OCI-LY1 (cell line): Measurements from ENCODE around the gene RNF169.

Source experiments
- H2AFZ ChIP-seq: fragments of 200-600 bp; sonication (generic), shearing (Covaris generic); 2 replicates; pipeline ENCODE4 v1.6.0; 2014; ENCODE audit warnings: antibody characterized with exemption, mild to moderate bottlenecking, low read length
- H3F3A ChIP-seq: fragments of 200-600 bp; sonication (generic), shearing (Covaris generic); 2 replicates; pipeline ENCODE4 v1.6.0; 2014; ENCODE audit warnings: mild to moderate bottlenecking, antibody characterized with exemption, low read length, moderate library complexity; ENCODE audit not compliant: insufficient read depth
- H3K27ac ChIP-seq: fragments of 200-600 bp; sonication (generic); 2 replicates; pipeline ENCODE4 v1.5.1; 2014; ENCODE audit warnings: low read length, mixed run types, mild to moderate bottlenecking, low read depth; ENCODE audit not compliant: poor library complexity, severe bottlenecking
- H3K27me3 ChIP-seq: fragments of 200-600 bp; sonication (generic); 2 replicates; pipeline ENCODE4 v1.6.0; 2014; ENCODE audit warnings: antibody characterized with exemption, mild to moderate bottlenecking, low read length, moderate library complexity; ENCODE audit not compliant: insufficient read depth
- H3K36me3 ChIP-seq: fragments of 200-600 bp; sonication (generic); 2 replicates; pipeline ENCODE4 v1.6.1; 2014; ENCODE audit warnings: mild to moderate bottlenecking, antibody characterized with exemption, low read length, moderate library complexity, mixed read lengths; ENCODE audit not compliant: insufficient read depth
- H3K4me1 ChIP-seq: fragments of 200-600 bp; sonication (generic); 2 replicates; pipeline ENCODE4 v1.5.1; 2014; ENCODE audit warnings: mild to moderate bottlenecking, low read length, moderate library complexity; ENCODE audit not compliant: insufficient read depth, severe bottlenecking
- H3K4me2 ChIP-seq: fragments of 200-600 bp; sonication (generic), shearing (Covaris generic); 2 replicates; pipeline ENCODE4 v1.6.1; 2014; ENCODE audit warnings: low read length
- H3K4me3 ChIP-seq: fragments of 200-600 bp; sonication (generic); 2 replicates; pipeline ENCODE4 v1.5.1; 2014; ENCODE audit warnings: low read length, low read depth, mild to moderate bottlenecking, mixed read lengths; ENCODE audit not compliant: poor library complexity, severe bottlenecking
- H3K79me2 ChIP-seq: fragments of 200-600 bp; shearing (Covaris generic); 2 replicates; pipeline ENCODE4 v1.6.1; 2016; ENCODE audit warnings: mixed run types, low read length, mixed read lengths; ENCODE audit not compliant: insufficient read depth
- H3K9ac ChIP-seq: fragments of 200-600 bp; sonication (generic), shearing (Covaris generic); 2 replicates; pipeline ENCODE4 v1.6.1; 2014; ENCODE audit warnings: mild to moderate bottlenecking, low read length, mixed read lengths
- H3K9me2 ChIP-seq: fragments of 200-600 bp; sonication (generic), shearing (Covaris generic); 2 replicates; pipeline ENCODE4 v1.6.1; 2014; ENCODE audit warnings: low read depth, mild to moderate bottlenecking, low read length, mixed read lengths
- H3K9me3 ChIP-seq: fragments of 200-600 bp; shearing (Covaris generic); 2 replicates; pipeline ENCODE4 v1.6.1; 2014; ENCODE audit warnings: low read length, mixed read lengths
- H4K20me1 ChIP-seq: fragments of 200-600 bp; sonication (generic), shearing (Covaris generic); 2 replicates; pipeline ENCODE4 v1.6.0; 2016; ENCODE audit warnings: mild to moderate bottlenecking, low read length; ENCODE audit not compliant: insufficient read depth
- EZH2 ChIP-seq: fragments of 200-600 bp; sonication (generic), shearing (Covaris generic); IDR thresholded peaks from 2 replicates; pipeline ENCODE4 v1.8.0; 2017; ENCODE audit warnings: borderline replicate concordance, mixed run types, mild to moderate bottlenecking, antibody characterized with exemption, low read length, moderate library complexity, mixed read lengths
- TF ChIP-seq, protein P1 (sequence below): fragments of 200-600 bp; sonication (generic), shearing (Covaris generic); IDR thresholded peaks from 2 replicates; pipeline ENCODE4 v1.5.1; 2017; ENCODE audit warnings: mild to moderate bottlenecking, antibody characterized with exemption, low read length, moderate library complexity, mixed read lengths

The RNF169 gene

DNA sequence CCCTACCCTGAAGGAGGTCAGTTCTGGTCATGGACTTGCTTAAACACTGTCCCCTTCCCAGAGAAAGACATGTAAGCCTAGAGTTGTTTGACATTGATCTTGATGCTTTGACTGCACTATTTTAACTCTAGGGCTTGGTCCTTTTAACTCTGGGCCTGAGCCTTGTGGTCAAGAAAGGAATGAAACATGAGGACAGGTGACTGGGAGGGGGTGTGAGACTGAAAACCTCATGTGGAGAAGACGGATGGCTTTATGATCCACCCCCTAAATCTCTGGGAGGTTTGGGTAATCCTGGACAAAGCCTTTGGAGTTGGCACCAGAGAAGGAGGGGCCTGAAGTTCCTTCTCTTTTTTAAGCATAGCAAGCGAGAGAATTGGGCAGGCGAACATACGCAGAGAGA is 35.0 kb upstream of the RNF169 start:
- no peak overlapping the region for H3K9ac ChIP-seq
- H3K27me3 ChIP-seq: 0 out of 2 replicates have a peak, but pooled peaks cover 4% of the 10 kb centered on the region
- H3F3A ChIP-seq: no peaks in the 10 kb centered on the region
- no peaks in the 10 kb centered on the region for H3K9me3 ChIP-seq
- no peak overlapping the region for H3K4me2 ChIP-seq
- H3K27ac ChIP-seq: no peak overlapping the region
- H3K9me2 ChIP-seq: no peaks in the 10 kb centered on the region
- H3K36me3 ChIP-seq: no peaks in the 10 kb centered on the region
- H3K4me3 ChIP-seq: no peak overlapping the region
- no peak overlapping the region for H2AFZ ChIP-seq
- no peaks in the 10 kb centered on the region for H4K20me1 ChIP-seq
- no peak for TF ChIP-seq EZH2
- TF ChIP-seq, protein P1, sequence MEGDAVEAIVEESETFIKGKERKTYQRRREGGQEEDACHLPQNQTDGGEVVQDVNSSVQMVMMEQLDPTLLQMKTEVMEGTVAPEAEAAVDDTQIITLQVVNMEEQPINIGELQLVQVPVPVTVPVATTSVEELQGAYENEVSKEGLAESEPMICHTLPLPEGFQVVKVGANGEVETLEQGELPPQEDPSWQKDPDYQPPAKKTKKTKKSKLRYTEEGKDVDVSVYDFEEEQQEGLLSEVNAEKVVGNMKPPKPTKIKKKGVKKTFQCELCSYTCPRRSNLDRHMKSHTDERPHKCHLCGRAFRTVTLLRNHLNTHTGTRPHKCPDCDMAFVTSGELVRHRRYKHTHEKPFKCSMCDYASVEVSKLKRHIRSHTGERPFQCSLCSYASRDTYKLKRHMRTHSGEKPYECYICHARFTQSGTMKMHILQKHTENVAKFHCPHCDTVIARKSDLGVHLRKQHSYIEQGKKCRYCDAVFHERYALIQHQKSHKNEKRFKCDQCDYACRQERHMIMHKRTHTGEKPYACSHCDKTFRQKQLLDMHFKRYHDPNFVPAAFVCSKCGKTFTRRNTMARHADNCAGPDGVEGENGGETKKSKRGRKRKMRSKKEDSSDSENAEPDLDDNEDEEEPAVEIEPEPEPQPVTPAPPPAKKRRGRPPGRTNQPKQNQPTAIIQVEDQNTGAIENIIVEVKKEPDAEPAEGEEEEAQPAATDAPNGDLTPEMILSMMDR: no peak
- H3K4me1 ChIP-seq: no peaks in the 10 kb centered on the region
- H3K79me2 ChIP-seq: no peaks in the 10 kb centered on the region

GRCh38 chr11:74714904-74715303 is 33.7 kb upstream of the RNF169 start:
- H3F3A ChIP-seq: no peaks in the 10 kb centered on the region
- no peaks in the 10 kb centered on the region for H3K9me3 ChIP-seq
- no peak for TF ChIP-seq EZH2
- TF ChIP-seq, protein P1: no peak
- H3K36me3 ChIP-seq: no peaks in the 10 kb centered on the region
- no peaks in the 10 kb centered on the region for H3K9me2 ChIP-seq
- 0 out of 2 replicates have a peak, but pooled peaks cover 4% of the 10 kb centered on the region for H3K27me3 ChIP-seq
- no peak overlapping the region for H3K4me2 ChIP-seq
- no peaks in the 10 kb centered on the region for H4K20me1 ChIP-seq
- no peaks in the 10 kb centered on the region for H3K79me2 ChIP-seq
- no peak overlapping the region for H2AFZ ChIP-seq
- H3K27ac ChIP-seq: no peak overlapping the region
- H3K4me1 ChIP-seq: no peaks in the 10 kb centered on the region
- H3K9ac ChIP-seq: no peak overlapping the region
- no peak overlapping the region for H3K4me3 ChIP-seq

GRCh38 chr11:74717221-74717969 is 31.3 kb upstream of the RNF169 start:
- no peaks in the 10 kb centered on the region for H3K9me3 ChIP-seq
- H3K4me3 ChIP-seq: no peak overlapping the region
- 0 out of 2 replicates have a peak, but pooled peaks cover 4% of the 10 kb centered on the region for H3K27me3 ChIP-seq
- H3K4me2 ChIP-seq: no peak overlapping the region
- no peaks in the 10 kb centered on the region for H3K36me3 ChIP-seq
- no peak overlapping the region for H2AFZ ChIP-seq
- no peaks in the 10 kb centered on the region for H3K79me2 ChIP-seq
- H3F3A ChIP-seq: no peaks in the 10 kb centered on the region
- H3K9ac ChIP-seq: no peak overlapping the region
- TF ChIP-seq, protein P1: no peak
- TF ChIP-seq EZH2: no peak
- no peaks in the 10 kb centered on the region for H3K4me1 ChIP-seq
- H3K27ac ChIP-seq: no peak overlapping the region
- H4K20me1 ChIP-seq: no peaks in the 10 kb centered on the region
- H3K9me2 ChIP-seq: no peaks in the 10 kb centered on the region
